NCI-H1105 (cell line): ENCODE results near the gene LACC1.

ENCODE experiments used
- DNase-seq: peaks from one replicate; lab custom pipeline; 2025; lab: John Stamatoyannopoulos, UW

Gene LACC1

DNA sequence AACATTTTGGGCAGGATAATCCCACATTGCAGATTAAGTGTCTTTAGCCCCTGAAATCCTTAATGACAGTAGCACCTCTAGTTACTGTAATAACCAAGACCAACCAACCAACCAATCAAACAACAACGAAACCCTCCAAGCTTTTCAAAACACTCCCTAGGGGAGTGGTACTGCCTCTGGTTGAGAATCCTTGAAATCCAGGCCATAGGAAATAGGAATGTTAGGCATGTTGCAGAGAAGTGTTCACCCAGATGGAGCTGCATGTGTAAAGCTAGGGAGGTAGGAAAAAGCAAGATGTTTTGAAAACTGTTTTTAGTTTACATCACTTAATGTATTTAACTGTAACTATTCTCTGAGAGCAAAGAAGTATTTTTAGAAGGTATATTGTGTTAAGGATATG, 4.5 kb downstream of the LACC1 start:
- DNase-seq, result no peak

DNA sequence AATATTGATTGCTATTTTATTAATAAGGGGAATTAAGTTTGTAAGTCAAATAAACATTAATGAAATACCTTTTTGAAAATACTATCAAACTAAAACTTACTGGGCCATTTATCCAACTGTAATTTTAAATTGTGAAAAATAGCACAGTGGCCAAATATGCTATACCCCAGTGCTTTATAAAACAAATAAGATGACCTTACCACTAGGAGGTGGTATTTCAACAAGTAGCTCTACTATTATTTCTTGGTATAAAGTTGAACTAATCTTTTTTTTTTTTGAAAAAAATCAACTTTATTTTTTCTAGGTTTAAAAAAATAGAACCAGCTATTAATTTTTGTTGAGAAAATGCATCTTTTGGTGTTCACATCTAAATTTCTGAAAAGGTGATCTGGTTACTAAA, 14.7 kb downstream of the LACC1 start:
- DNase-seq, result no peak

DNA sequence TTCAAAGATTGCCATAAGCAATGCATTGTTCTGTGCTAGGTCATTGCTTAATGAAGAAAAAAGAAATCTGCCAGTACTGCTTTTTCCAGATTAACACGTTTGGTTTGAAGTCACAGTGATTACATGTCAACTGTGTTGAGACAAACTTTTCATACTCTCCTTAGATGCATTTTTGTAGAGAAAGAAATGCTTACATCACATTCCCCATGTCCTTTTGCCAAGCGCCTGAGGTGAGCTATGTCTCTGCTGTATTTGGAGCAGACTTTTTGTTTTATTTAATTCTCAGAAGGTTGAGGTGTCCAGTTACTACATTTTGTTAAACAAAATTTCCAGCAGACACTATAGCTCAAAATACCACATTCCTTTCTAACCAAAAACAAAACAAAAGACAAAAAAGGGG, 16.2 kb downstream of the LACC1 start:
- DNase-seq, result no peak

DNA sequence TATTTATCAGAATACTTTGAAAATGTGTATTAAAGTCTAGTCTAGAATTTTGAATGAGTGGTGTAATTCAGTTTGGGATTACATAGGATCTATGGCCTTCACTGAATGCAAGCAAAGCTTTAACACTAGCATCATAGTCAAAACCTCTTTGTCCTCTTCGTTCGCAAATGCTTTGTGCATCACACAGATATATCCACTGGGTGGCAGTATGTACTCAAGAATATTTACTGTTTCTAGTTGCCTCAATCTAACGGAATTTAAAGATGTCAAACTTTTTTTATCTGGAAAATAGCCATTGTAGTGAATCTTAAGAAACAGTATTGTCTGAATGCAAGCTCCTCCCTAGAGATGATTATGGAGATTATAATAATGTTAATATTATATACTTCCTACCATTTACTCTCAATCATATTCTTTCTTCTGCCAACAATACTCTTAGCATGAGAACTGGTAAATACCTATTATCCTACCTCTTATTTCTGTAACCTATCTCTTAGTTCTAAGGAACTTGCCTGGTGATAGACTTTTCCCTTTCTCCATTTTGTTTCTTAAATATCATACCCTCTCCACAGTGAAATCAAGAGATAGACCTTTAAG, 25.8 kb downstream of the LACC1 start:
- peak; percentile 17 for DNase-seq

DNA sequence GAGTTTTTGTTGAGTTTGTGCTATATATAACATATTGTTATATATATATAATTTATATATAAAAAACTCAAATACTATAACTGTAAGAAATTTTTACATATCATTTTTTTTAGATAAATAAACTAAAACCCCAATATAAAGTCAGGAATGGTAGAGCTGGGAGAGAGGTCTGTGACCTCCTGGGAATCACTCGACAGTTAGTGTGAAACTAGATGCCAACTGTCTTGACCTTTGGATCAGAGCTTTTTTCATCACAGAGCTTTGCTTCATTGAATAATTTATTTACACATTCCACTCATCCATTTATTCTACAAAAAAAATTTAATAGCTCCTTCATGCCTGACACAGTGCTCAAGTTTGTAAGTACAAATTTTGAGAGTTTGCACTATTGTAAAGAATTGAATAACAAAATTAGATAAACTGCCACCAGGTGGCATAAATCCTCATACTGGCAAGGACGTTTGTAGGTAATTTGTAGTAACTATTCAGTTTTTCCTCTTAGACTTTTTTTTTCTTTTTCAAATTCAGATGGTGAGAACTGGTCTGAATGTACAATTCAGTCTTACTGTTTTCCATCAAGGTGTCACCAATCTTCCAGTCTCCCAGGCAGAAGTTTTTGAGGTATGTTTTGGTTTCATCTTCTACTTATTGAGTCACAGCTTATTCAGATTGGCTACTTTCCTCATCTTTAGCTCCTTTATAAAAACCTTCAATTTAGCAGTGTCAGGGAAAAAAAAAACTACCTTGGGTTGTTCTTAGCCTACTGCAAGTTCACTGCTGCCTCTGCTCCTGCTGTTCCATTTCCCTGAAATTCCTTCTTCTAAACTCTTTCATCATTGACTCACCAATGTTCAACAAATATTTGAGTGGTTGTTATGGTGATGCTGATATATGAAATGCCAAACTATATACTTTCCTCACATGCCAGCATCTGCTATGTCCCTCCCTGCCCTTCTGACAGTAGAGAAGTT, 28.7 kb downstream of the LACC1 start:
- peak; percentile 22 for DNase-seq

DNA sequence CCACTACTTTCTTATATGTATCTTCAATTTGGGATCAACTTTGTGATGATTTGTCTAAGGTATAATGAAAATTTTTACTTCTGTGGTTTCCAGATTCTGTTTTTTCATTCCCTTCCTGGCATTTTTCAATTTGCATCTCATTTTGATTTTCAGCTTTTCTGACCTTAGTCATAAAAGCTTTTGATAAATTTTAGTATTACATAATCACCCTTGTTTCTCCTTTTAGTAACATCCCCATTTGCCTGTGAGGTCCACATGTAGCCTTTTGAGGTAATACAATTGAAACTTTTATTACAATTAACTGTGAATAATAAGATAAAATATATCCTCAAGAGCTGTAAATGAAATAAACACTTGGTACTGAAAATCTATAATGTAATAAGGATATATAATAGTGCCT, 31.2 kb downstream of the LACC1 start:
- DNase-seq, result no peak

DNA sequence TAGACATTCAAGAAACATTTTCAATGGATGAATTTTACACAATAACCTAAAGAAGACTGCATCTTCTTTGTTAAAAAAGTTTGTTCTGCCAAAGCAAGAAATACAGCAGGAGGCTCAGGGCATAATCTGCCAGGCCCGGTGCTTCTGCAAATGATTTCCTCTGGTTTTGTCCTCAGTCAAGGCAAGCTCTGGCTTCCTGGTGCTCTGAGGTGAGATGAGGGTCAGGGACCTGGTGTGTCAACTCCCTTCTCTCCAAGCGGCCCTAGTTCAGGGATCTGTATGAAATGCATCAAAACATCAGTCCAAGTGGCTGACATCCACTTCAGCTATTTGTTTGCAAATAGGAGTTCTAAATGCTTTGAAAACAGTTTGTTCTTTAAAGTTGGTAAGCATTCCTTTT, 31.6 kb downstream of the LACC1 start:
- no peak for DNase-seq

DNA sequence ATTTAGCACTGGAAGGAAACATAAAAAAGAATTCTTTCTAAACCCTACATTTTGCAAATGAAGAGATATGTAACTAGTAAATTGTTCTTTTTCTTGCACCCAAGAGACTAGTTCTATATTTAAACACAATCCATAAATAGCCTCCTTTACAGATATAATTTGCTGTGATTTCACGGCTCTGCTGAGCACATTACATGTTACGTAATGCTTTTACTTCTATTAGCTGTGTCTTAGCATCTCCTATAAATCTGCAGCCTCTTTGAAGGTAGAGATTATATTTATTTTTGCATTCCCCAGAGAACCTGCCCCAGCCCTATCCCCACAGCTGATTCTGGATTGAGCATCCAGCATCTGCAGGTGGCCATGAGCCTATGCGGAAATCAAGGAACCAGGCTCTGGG, 32.2 kb downstream of the LACC1 start:
- no peak for DNase-seq

DNA sequence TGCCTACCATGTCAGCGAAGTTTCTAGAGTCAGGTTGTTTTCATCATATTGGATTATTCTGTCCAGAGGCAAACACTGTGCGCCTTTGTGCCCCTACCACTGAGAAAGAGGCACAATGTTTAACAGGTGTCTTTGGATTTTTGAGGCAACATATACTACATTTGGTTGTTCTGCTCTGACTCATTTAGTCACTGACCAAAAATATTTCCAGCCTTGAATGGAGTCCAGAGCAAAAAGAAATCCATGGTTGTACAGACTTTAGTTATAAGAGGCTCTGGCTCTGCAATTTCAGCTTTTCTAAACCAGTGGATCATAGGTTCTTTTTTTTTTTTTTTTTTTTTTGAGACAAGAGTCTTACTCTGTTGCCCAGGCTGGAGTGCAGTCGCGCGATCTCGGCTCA, 35.7 kb downstream of the LACC1 start:
- no peak for DNase-seq

DNA sequence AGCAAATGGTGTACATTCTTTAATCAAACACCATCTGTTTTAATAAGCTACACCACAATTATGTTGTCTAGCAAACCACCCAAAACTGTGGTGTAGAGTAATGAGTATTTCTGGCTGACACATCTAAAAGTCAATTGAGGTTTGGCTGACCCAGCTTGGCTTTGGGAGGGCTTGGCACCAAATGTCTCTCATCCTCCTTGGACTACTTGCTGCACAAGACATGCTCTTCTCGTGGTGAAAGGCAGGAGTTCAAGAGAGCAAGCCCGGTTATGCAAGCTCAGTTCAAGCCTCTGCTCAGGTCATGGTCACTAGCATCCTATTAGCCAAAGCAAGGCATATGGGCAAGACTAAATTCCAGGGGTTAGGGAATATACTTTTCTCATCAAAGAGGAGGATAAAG, 37.1 kb downstream of the LACC1 start:
- DNase-seq, result no peak

DNA sequence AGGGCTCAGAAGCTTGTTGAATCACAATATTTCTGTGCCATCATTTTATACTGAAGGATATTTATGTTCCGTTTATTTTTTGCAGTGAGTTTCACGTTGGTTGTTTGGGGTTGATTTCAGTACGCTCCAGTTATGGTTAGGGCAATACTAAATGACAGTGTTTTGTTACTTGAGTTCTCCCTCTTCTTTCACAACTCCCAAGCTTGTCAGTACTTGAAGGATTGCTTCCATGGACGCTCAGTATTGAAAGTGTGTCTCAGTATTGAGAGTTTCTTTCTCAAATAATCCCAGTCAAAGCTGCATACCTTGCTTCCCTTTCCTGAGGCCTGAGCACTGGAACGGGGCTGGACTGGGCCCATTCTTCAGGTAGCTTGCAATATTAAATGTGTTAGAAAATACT, 38.9 kb downstream of the LACC1 start:
- DNase-seq, result no peak

DNA sequence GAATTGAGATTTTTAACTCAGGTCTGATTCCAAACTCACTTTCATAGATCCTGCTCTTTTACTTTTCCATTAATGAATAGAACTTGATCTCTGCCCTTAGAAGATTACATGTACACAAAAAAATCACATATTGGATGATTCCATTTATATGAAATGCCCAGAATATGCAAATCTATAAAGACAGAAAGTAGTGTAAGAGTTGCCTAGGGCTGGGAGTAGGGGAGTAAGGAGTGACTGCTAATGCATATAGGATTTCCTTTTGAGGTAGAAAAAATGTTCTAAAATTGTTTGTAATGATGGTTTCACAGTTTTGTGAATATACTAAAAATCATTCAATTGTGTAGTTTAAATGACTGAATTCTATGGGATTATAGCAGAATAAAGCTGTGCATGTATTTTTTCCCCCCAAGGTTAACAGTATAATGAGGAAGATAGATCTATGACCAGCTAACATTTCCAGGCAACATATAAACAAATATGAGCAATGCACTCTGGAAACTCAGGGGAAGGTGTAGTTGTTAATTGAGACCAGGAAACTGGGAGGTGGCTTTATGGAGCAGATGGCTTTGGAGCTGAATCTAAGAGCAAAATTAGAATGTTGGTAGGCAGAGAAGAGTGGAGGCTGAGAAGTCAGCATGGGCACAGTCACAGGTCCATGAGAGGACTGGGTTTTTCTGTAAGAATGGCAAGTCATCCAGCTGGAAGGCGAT, 41.4 kb downstream of the LACC1 start:
- DNase-seq, result no peak

DNA sequence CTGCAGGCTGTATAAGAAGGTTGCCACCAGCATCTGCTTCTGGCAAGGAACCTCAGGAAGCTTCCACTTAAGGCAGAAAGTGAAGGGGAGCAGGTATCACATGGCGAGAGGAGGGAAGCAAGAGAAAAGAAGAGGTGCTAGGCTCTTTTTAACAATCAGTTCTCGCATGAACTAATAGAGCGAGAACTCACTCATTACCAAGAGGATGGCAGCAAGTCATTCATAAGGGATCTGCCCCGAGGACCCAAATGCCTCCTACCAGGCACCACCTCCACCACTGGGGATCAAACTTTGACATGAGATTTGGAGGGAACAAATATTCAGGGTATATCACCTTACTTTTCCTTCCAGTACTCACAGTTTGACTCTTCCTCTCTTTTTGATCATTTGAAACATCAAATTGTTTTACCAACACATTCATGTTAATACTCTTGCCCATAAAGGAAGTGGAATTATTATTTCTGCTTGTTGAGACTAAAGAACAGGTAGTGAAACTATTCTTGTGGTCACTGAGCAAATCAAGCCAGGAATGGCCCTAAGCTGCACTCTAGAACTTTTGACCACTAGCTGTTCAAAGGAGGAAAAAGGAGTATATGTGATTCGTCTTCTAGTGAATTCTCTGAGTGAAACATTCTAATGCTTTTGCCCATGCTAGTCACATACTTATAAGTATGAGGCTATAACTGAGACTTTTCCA, 45.0 kb downstream of the LACC1 start:
- no peak for DNase-seq

DNA sequence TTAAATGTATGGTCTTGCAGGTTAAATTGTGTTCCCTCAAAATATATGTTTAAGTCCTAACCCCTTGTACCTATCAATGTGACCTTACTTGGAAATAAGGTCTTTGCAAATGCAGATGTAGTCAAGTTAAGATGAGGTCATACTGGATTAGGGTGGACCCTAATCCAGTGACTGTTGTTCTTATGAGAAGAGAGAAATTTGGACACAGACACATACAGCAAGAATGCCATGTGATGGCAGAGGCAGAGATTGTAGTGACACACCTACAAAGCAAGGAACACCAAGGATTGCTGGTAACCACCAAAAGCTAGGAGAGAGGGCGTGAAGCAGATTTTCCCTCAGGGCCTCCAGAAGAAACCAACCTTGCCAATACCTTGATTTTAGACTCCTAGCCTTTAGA, 50.2 kb downstream of the LACC1 start:
- DNase-seq, result no peak

DNA sequence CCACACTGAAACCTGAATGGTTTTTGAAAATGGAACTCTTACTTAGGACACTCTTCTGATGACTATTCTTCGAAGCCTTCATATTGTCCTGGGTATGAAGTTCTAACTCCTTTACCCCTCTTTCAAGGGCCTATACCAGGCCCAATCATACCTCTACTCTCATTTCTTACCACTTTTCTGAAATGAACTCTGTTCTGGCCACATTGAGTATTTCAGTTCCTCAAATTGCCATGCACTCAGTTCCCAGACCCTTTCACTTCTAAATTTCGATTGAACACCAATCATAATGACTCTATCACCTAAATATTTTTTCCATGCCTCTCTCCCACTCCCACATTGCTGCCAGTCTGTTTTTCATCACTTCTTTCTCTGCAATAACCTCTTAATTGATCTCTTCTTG, 53.7 kb downstream of the LACC1 start:
- no peak for DNase-seq

DNA sequence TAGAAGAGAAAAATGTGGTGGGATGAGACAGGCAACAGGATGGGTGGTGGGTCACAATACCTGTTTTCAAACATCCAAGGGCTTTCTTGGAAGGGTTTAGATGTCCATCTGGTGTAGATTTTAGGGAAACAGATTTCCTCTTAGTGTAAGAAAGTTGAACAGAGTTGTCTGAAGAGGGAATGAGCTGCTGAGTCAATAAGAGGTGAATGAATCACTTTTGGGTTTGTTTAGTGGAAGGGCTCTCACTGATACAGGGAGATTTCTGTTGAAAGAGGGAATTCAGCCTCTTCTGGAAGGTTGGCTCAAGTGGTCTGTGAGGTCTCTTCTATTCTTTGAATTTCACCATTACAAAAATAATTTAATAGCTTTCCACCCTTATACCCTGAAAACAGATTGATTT, 54.6 kb downstream of the LACC1 start:
- no peak for DNase-seq

DNA sequence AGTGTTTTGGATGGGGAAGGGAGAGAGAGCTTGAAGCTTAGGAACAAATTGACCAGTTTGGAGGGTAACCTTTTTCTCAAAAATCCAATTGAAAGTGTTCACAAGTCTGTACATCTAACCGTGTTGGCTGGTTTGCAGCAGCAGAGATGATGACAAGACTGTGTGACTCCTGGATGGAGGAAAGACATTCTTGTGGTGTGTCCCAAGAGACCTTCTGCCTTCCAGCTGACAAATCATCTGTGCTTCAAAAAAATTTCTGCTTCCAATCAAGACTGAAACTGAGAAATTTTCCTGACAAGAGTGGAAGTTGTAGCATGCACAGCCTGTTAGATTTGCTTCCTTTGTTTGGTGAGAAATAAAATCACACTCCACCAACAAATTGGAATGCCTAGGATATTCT, 56.2 kb downstream of the LACC1 start:
- DNase-seq, result no peak

DNA sequence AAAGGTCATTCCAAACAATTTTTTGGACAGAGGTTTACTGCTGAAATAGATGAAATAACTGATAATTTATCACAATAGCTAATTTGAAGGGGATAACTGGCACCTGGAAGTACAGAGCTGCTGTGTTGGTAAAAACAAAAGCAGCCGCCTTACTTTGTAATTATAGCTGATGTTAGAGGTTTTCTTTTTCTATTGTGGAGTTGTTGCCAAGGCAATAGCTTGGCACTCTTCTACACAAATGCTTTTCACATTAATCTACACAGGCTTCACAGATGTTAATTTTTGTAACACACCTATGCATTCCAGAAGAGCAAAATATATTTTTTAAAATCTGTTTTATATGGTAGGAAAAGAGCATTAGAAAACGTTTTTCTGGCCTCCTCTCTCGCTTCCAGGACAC, 56.9 kb downstream of the LACC1 start:
- peak; percentile 9 for DNase-seq

DNA sequence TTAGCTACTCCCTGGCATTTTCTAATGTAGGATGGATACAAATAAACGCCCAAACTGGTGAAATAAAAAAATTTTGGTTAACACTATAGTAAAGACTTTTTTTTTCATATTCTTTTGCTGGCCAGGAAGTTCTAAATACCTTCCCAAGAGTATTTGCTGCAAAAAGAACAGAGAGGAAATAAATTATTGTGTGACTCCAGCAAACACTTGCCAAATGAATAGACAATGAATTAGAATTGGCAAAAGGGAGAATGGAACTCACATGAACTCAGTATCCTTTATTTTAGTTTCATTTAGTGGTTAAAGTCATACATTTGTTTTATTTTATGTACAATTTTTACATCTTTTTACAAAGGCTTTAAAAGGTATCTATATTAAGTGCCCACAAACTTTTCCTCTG, 58.1 kb downstream of the LACC1 start:
- DNase-seq, result no peak

DNA sequence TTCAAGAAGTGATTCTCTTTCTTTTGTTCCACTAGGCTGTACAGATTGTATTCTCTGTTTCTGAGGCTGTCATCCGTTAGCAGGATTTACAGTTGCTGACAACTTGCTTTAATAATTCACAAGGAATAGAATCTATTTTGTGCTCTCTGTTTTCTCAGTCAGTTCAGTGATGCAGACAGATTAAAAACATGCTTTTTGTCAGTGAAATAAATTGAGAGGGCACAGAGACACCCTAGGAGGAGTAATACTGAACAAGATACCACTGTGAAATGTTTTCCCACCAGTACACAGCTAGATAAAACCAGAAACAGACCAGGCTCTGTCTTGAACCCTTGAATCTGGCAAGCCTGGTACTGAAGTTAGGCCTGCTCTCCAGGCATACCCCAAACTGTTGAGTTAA, 58.7 kb downstream of the LACC1 start:
- DNase-seq, result no peak

DNA sequence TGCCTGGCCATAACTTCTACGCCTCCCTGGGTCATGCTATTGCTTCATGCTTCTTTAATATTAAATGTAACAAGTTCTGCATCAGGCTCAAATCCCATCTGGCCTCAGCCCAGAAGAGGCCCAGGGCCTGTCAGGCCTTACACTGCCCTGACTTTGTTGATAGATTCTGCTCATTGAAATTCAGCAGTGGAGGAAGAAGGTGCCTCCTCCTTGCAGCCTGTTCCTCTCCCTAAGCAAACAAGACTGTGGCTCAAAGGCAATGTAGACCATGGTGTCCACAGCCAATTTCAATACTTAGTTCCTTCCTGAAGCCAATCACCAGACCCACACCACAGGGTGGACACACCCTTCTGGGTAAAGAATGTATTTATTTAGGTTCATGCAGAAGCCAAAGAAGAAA, 59.4 kb downstream of the LACC1 start:
- no peak for DNase-seq

DNA sequence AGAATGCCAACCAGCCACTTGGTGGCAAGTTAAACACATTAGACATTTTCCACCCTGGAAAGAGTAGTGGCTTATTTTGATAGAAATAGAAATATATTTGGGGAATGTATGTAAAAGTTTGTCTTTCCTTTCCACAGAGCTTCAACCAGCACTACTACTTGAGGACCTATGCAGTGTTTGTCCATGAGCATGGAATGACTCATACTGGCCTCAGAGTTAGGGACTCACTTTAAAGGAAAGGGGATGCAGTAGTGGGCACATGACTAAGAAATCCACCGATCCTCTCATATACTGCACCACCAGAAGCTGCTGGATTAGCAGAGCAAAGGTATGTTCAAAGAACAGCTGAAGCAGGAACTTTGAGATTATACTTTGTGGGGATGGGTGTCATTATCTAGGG, 62.6 kb downstream of the LACC1 start:
- no peak for DNase-seq
